ENCODE measurements around the gene BCL11A.

Gene BCL11A

DNA sequence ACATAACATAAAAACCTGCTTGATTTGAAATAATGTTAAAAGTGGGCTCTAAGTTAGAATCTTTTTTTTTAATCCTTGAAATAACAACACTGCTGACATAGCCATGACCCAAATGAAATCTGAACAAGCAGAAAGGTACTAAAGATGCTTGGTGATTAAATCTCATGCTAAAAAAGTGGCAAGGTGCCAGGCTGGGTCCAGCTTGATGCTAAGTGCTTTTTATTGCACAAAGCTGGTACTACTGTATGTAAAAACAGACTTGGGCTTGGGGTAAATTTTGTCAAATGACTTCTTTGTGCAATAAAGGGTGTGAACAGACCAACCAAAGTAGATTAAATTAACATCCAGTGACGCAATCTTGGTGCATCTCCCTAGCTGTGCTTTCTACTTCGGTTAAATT, 13.4 kb downstream of the BCL11A start (continued):
- TF ChIP-seq, protein P1, sequence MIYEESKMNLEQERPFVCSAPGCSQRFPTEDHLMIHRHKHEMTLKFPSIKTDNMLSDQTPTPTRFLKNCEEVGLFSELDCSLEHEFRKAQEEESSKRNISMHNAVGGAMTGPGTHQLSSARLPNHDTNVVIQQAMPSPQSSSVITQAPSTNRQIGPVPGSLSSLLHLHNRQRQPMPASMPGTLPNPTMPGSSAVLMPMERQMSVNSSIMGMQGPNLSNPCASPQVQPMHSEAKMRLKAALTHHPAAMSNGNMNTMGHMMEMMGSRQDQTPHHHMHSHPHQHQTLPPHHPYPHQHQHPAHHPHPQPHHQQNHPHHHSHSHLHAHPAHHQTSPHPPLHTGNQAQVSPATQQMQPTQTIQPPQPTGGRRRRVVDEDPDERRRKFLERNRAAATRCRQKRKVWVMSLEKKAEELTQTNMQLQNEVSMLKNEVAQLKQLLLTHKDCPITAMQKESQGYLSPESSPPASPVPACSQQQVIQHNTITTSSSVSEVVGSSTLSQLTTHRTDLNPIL (CRISPR knock-in tag; IDR thresholded peaks at IDR 0.05; ENCODE audit: low read depth): no peak

DNA sequence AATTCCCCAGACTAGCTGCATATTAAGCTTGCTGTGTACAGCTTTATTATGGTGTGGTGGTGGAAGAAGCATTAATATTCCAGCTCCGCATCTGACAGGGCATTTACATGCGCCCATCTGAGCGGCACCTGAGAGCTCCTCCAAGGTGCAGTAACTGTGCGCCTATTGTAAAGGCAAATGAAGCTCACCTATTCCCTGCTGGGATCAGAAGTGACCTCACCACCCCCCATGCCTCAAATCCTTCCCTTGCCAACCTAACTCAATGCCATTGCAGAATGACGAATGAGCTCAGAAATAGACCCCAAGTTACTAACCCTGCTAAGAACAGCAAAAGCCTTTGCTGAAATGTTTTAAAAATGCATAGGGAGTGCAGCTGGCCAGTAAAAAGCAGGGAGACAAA, 14.3 kb downstream of the BCL11A start:
- TF ChIP-seq ESRRG (CRISPR knock-in tag; IDR thresholded peaks at IDR 0.05) (no peak), ZNF8 (CRISPR knock-in tag; IDR thresholded peaks at IDR 0.05) (no peak), GLIS3 (CRISPR knock-in tag; IDR thresholded peaks at IDR 0.05) (no peak), ARNTL (CRISPR knock-in tag; IDR thresholded peaks at IDR 0.05; ENCODE audit: borderline replicate concordance, low read depth) (no peak)
- TF ChIP-seq, protein P2, sequence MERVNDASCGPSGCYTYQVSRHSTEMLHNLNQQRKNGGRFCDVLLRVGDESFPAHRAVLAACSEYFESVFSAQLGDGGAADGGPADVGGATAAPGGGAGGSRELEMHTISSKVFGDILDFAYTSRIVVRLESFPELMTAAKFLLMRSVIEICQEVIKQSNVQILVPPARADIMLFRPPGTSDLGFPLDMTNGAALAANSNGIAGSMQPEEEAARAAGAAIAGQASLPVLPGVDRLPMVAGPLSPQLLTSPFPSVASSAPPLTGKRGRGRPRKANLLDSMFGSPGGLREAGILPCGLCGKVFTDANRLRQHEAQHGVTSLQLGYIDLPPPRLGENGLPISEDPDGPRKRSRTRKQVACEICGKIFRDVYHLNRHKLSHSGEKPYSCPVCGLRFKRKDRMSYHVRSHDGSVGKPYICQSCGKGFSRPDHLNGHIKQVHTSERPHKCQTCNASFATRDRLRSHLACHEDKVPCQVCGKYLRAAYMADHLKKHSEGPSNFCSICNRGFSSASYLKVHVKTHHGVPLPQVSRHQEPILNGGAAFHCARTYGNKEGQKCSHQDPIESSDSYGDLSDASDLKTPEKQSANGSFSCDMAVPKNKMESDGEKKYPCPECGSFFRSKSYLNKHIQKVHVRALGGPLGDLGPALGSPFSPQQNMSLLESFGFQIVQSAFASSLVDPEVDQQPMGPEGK (CRISPR knock-in tag; IDR thresholded peaks at IDR 0.05; ENCODE audit: borderline replicate concordance): no peak
- TF ChIP-seq, protein P3, sequence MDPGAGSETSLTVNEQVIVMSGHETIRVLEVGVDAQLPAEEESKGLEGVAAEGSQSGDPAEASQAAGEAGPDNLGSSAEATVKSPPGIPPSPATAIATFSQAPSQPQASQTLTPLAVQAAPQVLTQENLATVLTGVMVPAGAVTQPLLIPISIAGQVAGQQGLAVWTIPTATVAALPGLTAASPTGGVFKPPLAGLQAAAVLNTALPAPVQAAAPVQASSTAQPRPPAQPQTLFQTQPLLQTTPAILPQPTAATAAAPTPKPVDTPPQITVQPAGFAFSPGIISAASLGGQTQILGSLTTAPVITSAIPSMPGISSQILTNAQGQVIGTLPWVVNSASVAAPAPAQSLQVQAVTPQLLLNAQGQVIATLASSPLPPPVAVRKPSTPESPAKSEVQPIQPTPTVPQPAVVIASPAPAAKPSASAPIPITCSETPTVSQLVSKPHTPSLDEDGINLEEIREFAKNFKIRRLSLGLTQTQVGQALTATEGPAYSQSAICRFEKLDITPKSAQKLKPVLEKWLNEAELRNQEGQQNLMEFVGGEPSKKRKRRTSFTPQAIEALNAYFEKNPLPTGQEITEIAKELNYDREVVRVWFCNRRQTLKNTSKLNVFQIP (CRISPR knock-in tag; IDR thresholded peaks at IDR 0.05; ENCODE audit: borderline replicate concordance, low read depth): no peak
- ATAC-seq: no peak

DNA sequence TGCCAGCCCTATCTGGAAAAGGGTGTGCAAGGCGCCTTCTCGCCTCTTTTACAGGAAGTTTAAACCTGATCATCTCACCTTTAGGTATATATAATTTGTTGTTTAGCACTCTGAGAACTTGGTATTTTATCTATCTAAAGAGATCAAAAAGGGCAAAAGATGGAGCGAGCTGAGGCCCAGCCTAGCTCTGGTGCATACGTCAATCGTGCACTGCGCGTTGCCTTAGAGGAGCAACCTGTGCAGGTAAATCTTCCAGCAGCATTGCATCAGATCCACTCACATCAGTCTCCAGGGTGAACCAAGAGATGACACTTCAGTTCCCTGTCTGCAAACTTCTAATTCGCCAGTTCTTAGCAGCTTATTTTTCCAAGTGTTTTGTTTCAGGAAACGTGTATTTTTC, 15.4 kb downstream of the BCL11A start:
- TF ChIP-seq ARNTL (CRISPR knock-in tag; IDR thresholded peaks at IDR 0.05; ENCODE audit: borderline replicate concordance, low read depth) (no peak), ZNF8 (CRISPR knock-in tag; IDR thresholded peaks at IDR 0.05) (no peak), OSR1 (CRISPR knock-in tag; IDR thresholded peaks at IDR 0.05) (no peak), TCF4 (CRISPR knock-in tag; IDR thresholded peaks at IDR 0.05; ENCODE audit: borderline replicate concordance) (no peak), RARB (CRISPR knock-in tag; IDR thresholded peaks at IDR 0.05) (no peak), SNAI2 (CRISPR knock-in tag; IDR thresholded peaks at IDR 0.05) (no peak), ZFP3 (CRISPR knock-in tag; IDR thresholded peaks at IDR 0.05) (no peak), TOX (CRISPR knock-in tag; IDR thresholded peaks at IDR 0.05; ENCODE audit: borderline replicate concordance) (no peak), CSDC2 (CRISPR knock-in tag; IDR thresholded peaks at IDR 0.05) (no peak), ZFP30 (CRISPR knock-in tag; IDR thresholded peaks at IDR 0.05) (no peak), GLIS3 (CRISPR knock-in tag; IDR thresholded peaks at IDR 0.05) (no peak), ESRRG (CRISPR knock-in tag; IDR thresholded peaks at IDR 0.05) (no peak), ZNF70 (CRISPR knock-in tag; IDR thresholded peaks at IDR 0.05) (no peak), ISL1 (CRISPR knock-in tag; IDR thresholded peaks at IDR 0.05) (no peak), PPARA (CRISPR knock-in tag; IDR thresholded peaks at IDR 0.05; ENCODE audit: borderline replicate concordance) (no peak)
- TF ChIP-seq, protein P4, sequence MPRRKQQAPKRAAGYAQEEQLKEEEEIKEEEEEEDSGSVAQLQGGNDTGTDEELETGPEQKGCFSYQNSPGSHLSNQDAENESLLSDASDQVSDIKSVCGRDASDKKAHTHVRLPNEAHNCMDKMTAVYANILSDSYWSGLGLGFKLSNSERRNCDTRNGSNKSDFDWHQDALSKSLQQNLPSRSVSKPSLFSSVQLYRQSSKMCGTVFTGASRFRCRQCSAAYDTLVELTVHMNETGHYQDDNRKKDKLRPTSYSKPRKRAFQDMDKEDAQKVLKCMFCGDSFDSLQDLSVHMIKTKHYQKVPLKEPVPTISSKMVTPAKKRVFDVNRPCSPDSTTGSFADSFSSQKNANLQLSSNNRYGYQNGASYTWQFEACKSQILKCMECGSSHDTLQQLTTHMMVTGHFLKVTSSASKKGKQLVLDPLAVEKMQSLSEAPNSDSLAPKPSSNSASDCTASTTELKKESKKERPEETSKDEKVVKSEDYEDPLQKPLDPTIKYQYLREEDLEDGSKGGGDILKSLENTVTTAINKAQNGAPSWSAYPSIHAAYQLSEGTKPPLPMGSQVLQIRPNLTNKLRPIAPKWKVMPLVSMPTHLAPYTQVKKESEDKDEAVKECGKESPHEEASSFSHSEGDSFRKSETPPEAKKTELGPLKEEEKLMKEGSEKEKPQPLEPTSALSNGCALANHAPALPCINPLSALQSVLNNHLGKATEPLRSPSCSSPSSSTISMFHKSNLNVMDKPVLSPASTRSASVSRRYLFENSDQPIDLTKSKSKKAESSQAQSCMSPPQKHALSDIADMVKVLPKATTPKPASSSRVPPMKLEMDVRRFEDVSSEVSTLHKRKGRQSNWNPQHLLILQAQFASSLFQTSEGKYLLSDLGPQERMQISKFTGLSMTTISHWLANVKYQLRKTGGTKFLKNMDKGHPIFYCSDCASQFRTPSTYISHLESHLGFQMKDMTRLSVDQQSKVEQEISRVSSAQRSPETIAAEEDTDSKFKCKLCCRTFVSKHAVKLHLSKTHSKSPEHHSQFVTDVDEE (CRISPR knock-in tag; IDR thresholded peaks at IDR 0.05): no peak
- TF ChIP-seq, protein P5, sequence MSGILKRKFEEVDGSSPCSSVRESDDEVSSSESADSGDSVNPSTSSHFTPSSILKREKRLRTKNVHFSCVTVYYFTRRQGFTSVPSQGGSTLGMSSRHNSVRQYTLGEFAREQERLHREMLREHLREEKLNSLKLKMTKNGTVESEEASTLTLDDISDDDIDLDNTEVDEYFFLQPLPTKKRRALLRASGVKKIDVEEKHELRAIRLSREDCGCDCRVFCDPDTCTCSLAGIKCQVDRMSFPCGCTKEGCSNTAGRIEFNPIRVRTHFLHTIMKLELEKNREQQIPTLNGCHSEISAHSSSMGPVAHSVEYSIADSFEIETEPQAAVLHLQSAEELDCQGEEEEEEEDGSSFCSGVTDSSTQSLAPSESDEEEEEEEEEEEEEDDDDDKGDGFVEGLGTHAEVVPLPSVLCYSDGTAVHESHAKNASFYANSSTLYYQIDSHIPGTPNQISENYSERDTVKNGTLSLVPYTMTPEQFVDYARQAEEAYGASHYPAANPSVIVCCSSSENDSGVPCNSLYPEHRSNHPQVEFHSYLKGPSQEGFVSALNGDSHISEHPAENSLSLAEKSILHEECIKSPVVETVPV (CRISPR knock-in tag; IDR thresholded peaks at IDR 0.05): no peak
- TF ChIP-seq, protein P3 (CRISPR knock-in tag; IDR thresholded peaks at IDR 0.05; ENCODE audit: borderline replicate concordance, low read depth): no peak
- TF ChIP-seq, protein P2 (CRISPR knock-in tag; IDR thresholded peaks at IDR 0.05; ENCODE audit: borderline replicate concordance): no peak
- TF ChIP-seq, protein P1 (CRISPR knock-in tag; IDR thresholded peaks at IDR 0.05; ENCODE audit: low read depth): no peak
- no peak for ATAC-seq

Data from SK-N-SH treated with all-trans-retinoic acid at 6 μM for 48 hours (cell line).